Fibroblast of lung (primary cell): ENCODE data around the gene CEP131. TPM values are rescaled to one million over a fixed set of nuclear protein-coding genes. Genes with fewer than 3 reads are reported as not detected.

Source experiments
- DNase-seq, 2 donors: peaks; one replicate each; pipeline versions ENCODE4 v3.0.0 to v3.0.0-alpha.2; 2010; ENCODE audit warnings: low read depth in 2 of 2
- H2AFZ ChIP-seq: 2 replicates; pipeline ENCODE4 v1.5.1; 2012; ENCODE audit warnings: low read length, control low read depth, inconsistent platforms
- H3K27ac ChIP-seq: 2 replicates; pipeline ENCODE4 v1.5.1; 2011; ENCODE audit warnings: low read length, control low read depth; ENCODE audit not compliant: insufficient read depth
- H3K27me3 ChIP-seq: 2 replicates; pipeline ENCODE4 v1.5.1; 2011; ENCODE audit warnings: mild to moderate bottlenecking, low read length; ENCODE audit not compliant: control insufficient read depth, insufficient read depth
- H3K36me3 ChIP-seq: 2 replicates; pipeline ENCODE4 v1.5.1; 2011; ENCODE audit warnings: low read length; ENCODE audit not compliant: control insufficient read depth, insufficient read depth
- H3K4me1 ChIP-seq: 2 replicates; pipeline ENCODE4 v1.5.1; 2011; ENCODE audit warnings: low read length; ENCODE audit not compliant: control insufficient read depth, insufficient read depth; ENCODE audit errors: extremely low read depth
- H3K4me2 ChIP-seq: 2 replicates; pipeline ENCODE4 v1.5.1; 2011; ENCODE audit warnings: low read length, control low read depth; ENCODE audit not compliant: insufficient read depth; ENCODE audit errors: extremely low read depth
- H3K4me3 ChIP-seq, 4 experiments: fragments of 200-600 bp in 1 of 4; sonication (generic) in 1 of 4; replicated peaks in 1 of 4; 2 replicates each; pipeline ENCODE4 v1.5.1; 2011 to 2016; ENCODE audit warnings: low read length in 4 of 4, low read depth in 3 of 4, mild to moderate bottlenecking in 3 of 4, control low read depth in 2 of 4, inconsistent platforms in 1 of 4, mixed read lengths in 1 of 4; ENCODE audit not compliant: insufficient read depth in 1 of 4; ENCODE audit errors: control extremely low read depth in 1 of 4
- H3K79me2 ChIP-seq: 2 replicates; pipeline ENCODE4 v1.5.1; 2012; ENCODE audit warnings: mild to moderate bottlenecking, low read length, inconsistent platforms; ENCODE audit not compliant: control insufficient read depth, insufficient read depth
- H3K9ac ChIP-seq: 2 replicates; pipeline ENCODE4 v1.5.1; 2011; ENCODE audit warnings: mild to moderate bottlenecking, low read length, control low read depth; ENCODE audit not compliant: insufficient read depth
- H3K9me3 ChIP-seq: 2 replicates; pipeline ENCODE4 v1.5.1; 2012; ENCODE audit warnings: low read depth, low read length; ENCODE audit not compliant: control insufficient read depth, insufficient read depth
- H4K20me1 ChIP-seq: 2 replicates; pipeline ENCODE4 v1.5.1; 2011; ENCODE audit warnings: low read length; ENCODE audit not compliant: control insufficient read depth, insufficient read depth; ENCODE audit errors: extremely low read depth
- EZH2 ChIP-seq: IDR thresholded peaks from 2 replicates; pipeline ENCODE4 v1.5.1; 2012; ENCODE audit warnings: low read length, control low read depth, mild to moderate bottlenecking; ENCODE audit errors: missing control alignments
- polyA plus RNA-seq, 2 donors: library from polyadenylated mRNA; depleted of rRNA in 1 of 2; stranded (reverse) in 1 of 2; unstranded in 1 of 2; fragments of >200 nt; gene quantifications; 2 replicates each; pipeline ENCODE4 v1.2.1, GENCODE V29; 2011 to 2012; ENCODE audit warnings: missing spikeins in 1 of 2
- total RNA-seq: library from RNA; depleted of rRNA; stranded (reverse); fragments of >200 nt; gene quantifications from 2 replicates; pipeline ENCODE4 v1.2.1, GENCODE V29; 2014
- TF ChIP-seq, protein P1 (sequence below), 2 donors: IDR thresholded peaks in 1 of 2; conservative IDR thresholded peaks in 1 of 2; 1 replicate in 1 of 2; 2 replicates in 1 of 2; pipeline ENCODE4 v1.5.1; 2011 to 2012; ENCODE audit warnings: low read length in 2 of 2, control low read depth in 1 of 2, inconsistent platforms in 1 of 2, low read depth in 1 of 2, mild to moderate bottlenecking in 1 of 2

Gene CEP131
- total and polyA plus RNA-seq, 2 donors (not counting 1 experiment from before 2014, with no cell fraction given), result 2.0 to 7.4 TPM

DNA sequence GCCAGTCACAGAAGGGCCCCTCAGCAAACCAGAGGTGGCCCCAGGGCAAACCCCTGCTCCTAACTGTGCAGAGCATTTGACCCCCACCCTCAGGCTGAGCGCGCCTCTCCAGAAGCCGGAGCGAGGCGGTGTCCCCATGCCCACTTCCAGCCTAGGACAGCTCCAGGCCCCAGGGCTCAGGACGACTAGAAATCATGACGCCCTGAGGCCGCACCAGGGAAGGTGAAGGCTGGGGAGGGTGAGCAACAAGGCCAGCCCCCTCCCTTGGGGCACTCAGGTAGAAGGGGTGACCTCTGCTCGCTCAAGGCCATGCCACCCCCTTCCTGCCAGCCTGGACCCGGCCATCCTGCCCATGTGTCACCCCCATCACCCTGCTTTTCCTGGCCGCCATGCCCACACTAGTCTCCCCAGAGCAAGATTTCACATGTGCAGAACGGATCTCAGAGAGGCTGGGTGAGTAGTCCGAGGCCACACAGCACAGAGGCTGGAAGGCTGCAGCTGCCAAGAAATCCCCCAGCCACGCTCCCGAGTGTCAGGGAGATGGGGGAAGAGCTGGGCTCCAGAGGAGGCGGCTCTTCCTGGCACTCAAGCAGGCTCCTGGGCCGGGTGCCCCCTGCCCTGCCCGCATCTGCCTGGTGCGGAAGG lies 59.6 kb downstream of the CEP131 start:
- DNase-seq, result no peak
- Histone ChIP-seq H4K20me1 (no peaks in the 10 kb centered on the region), H3K9ac (no peak overlapping the region), H3K27ac (no peak overlapping the region), H3K36me3 (no peaks in the 10 kb centered on the region), H3K79me2 (no peaks in the 10 kb centered on the region), H3K4me1 (no peaks in the 10 kb centered on the region), H3K4me2 (no peak overlapping the region), H3K4me3 (no peak overlapping the region), H2AFZ (no peak overlapping the region), H3K27me3 (peaks cover 16% of the 10 kb centered on the region), H3K9me3 (no peaks in the 10 kb centered on the region)
- TF ChIP-seq, protein P1, sequence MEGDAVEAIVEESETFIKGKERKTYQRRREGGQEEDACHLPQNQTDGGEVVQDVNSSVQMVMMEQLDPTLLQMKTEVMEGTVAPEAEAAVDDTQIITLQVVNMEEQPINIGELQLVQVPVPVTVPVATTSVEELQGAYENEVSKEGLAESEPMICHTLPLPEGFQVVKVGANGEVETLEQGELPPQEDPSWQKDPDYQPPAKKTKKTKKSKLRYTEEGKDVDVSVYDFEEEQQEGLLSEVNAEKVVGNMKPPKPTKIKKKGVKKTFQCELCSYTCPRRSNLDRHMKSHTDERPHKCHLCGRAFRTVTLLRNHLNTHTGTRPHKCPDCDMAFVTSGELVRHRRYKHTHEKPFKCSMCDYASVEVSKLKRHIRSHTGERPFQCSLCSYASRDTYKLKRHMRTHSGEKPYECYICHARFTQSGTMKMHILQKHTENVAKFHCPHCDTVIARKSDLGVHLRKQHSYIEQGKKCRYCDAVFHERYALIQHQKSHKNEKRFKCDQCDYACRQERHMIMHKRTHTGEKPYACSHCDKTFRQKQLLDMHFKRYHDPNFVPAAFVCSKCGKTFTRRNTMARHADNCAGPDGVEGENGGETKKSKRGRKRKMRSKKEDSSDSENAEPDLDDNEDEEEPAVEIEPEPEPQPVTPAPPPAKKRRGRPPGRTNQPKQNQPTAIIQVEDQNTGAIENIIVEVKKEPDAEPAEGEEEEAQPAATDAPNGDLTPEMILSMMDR (conservative IDR thresholded peaks at IDR 0.05 in 1 of 2, IDR thresholded peaks at IDR 0.05 in 1 of 2; ENCODE audit: low read depth in 1 of 2, low read length in 2 of 2), result no peak
- no peak for TF ChIP-seq EZH2

DNA sequence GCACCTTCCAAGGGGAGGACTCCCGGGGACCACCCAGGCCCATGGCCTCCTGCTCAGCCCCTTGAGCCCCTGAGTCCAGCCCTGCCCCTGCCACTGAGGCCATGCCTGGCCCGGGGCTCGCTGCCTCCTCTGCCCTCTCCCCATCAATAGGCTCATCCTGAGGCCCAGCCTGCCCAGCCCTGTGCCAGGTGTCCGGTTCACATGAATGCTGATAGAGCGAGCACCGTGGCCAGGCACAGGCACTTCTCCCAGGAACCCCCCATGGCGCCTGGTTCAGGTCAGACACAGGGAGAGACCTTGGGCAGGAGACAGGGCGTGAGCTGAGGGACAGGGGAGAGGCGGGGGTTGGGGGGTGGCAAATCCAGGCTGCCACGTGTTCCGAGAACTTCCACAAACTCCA lies 60.3 kb downstream of the CEP131 start:
- TF ChIP-seq EZH2, result no peak
- TF ChIP-seq, protein P1 (conservative IDR thresholded peaks at IDR 0.05 in 1 of 2, IDR thresholded peaks at IDR 0.05 in 1 of 2; ENCODE audit: low read depth in 1 of 2, low read length in 2 of 2), result no peak
- H2AFZ ChIP-seq, result no peak overlapping the region
- DNase-seq, result no peak

DNA sequence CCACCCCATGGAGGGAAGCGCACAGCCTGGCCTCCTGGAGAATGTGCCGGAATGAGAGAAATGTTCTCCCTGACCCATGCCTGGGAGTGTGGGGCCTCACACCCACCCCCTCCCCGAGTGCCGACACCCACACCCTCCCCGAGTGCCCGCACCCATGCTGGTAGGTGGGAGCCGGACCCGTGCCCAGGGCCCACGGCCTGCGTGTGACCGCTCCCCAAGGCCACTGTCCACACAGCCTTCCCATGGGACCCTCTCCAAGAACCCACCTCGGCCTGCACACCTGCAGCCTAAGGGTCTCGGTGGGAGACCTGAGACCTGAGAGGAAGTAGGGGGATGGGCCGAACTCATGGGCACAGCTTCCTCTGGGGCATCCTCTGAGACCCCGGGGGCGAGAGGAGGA lies 60.8 kb downstream of the CEP131 start:
- H3K4me1 ChIP-seq, result no peaks in the 10 kb centered on the region
- no peak for DNase-seq
- no peak overlapping the region for H3K4me3 ChIP-seq
- TF ChIP-seq EZH2, result no peak
- TF ChIP-seq, protein P1 (conservative IDR thresholded peaks at IDR 0.05 in 1 of 2, IDR thresholded peaks at IDR 0.05 in 1 of 2; ENCODE audit: low read depth in 1 of 2, low read length in 2 of 2), result no peak
- no peaks in the 10 kb centered on the region for H3K36me3 ChIP-seq
- peaks cover 13% of the 10 kb centered on the region for H3K27me3 ChIP-seq
- H3K9me3 ChIP-seq, result no peaks in the 10 kb centered on the region
- H3K9ac ChIP-seq, result no peak overlapping the region
- no peaks in the 10 kb centered on the region for H4K20me1 ChIP-seq
- H3K4me2 ChIP-seq, result no peak overlapping the region
- no peak overlapping the region for H3K27ac ChIP-seq
- H3K79me2 ChIP-seq, result no peaks in the 10 kb centered on the region
- no peak overlapping the region for H2AFZ ChIP-seq

More for the DNA sequence above, 60.3 kb downstream of the CEP131 start:
- H3K4me2 ChIP-seq, result no peak overlapping the region
- peaks cover 16% of the 10 kb centered on the region for H3K27me3 ChIP-seq
- no peaks in the 10 kb centered on the region for H3K79me2 ChIP-seq
- H3K36me3 ChIP-seq, result no peaks in the 10 kb centered on the region
- H4K20me1 ChIP-seq, result no peaks in the 10 kb centered on the region
- H3K4me3 ChIP-seq, result no peak overlapping the region
- no peak overlapping the region for H3K27ac ChIP-seq
- no peaks in the 10 kb centered on the region for H3K4me1 ChIP-seq
- no peak overlapping the region for H3K9ac ChIP-seq
- no peaks in the 10 kb centered on the region for H3K9me3 ChIP-seq
